OCI-LY3 (cell line): ENCODE results near the gene IGFL2.

Experiments used
- H2AFZ ChIP-seq: fragments of 200-600, 300-600 bp; shearing (Covaris generic); 2 replicates; pipeline ENCODE4 v1.6.0; 2014; ENCODE audit warnings: antibody characterized with exemption, low read depth, low read length
- H3K27ac ChIP-seq: fragments of 200-600, 300-600 bp; sonication (generic); 2 replicates; pipeline ENCODE4 v1.5.1; 2014; ENCODE audit warnings: mild to moderate bottlenecking, low read length, moderate library complexity, mixed read lengths
- H3K27me3 ChIP-seq: fragments of 200-600, 300-600 bp; sonication (generic); 2 replicates; pipeline ENCODE4 v1.6.1; 2014; ENCODE audit warnings: low read depth, low read length, mixed read lengths
- H3K36me3 ChIP-seq: fragments of 200-600, 300-600 bp; sonication (generic); replicated peaks from 2 replicates; pipeline ENCODE3; 2014; ENCODE audit warnings: low read depth, low read length, mixed read lengths
- H3K4me1 ChIP-seq: fragments of 300-600, 200-600 bp; sonication (generic); 2 replicates; pipeline ENCODE4 v1.6.1; 2014; ENCODE audit warnings: low read length, mixed read lengths
- H3K4me2 ChIP-seq: fragments of 200-600, 300-600 bp; sonication (generic); 2 replicates; pipeline ENCODE4 v1.6.1; 2014; ENCODE audit warnings: low read length, mixed read lengths
- H3K4me3 ChIP-seq: fragments of 300-600, 200-600 bp; sonication (generic); 2 replicates; pipeline ENCODE4 v1.5.1; 2014; ENCODE audit warnings: antibody characterized with exemption, mild to moderate bottlenecking, low read length, moderate library complexity
- H3K79me2 ChIP-seq: fragments of 300-600, 200-600 bp; shearing (Covaris generic); 2 replicates; pipeline ENCODE4 v1.6.1; 2014; ENCODE audit warnings: mild to moderate bottlenecking, low read length, mixed read lengths
- H3K9ac ChIP-seq: fragments of 300-600, 200-600 bp; shearing (Covaris generic); 2 replicates; pipeline ENCODE4 v1.6.0; 2014; ENCODE audit warnings: mild to moderate bottlenecking, low read length, moderate library complexity
- H3K9me3 ChIP-seq: fragments of 200-600, 300-600 bp; shearing (Covaris generic); 2 replicates; pipeline ENCODE4 v1.6.1; 2014; ENCODE audit warnings: low read length, mixed read lengths; ENCODE audit not compliant: insufficient read depth
- H4K20me1 ChIP-seq: fragments of 200-600, 300-600 bp; sonication (generic); 2 replicates; pipeline ENCODE4 v1.6.1; 2016; ENCODE audit warnings: low read length, mixed read lengths; ENCODE audit not compliant: insufficient read depth
- EZH2phosphoT487 ChIP-seq: fragments of 200-600 bp; shearing (Covaris generic); IDR thresholded peaks from 2 replicates; pipeline ENCODE4 v1.6.1; 2018; ENCODE audit warnings: antibody characterized with exemption, mixed run types, low read depth
- TF ChIP-seq, protein P1 (sequence below): fragments of 200-600, 300-600 bp; sonication (generic); IDR thresholded peaks from 2 replicates; pipeline ENCODE4 v1.5.1; 2014; ENCODE audit warnings: antibody characterized with exemption, low read length, low read depth

IGFL2 gene

DNA sequence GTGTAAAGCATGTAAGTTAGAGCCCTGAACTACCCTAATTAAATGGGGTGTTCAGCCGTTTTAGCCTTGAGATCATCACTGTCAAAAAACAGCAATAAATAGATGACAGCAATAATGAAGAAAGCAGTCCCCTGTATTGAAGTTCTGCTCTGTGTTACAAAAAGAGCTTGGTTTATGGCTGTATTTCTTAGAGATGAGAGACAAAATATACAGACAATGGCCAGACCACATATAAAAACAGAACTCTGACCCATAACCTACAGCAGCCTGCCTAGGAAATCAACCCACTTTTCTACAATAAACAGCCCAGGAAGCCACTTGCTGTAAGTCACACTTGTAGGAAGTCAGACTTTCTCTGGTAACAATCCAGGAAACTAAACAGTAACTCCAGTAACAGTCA lies 34.3 kb upstream of the IGFL2 start:
- Histone ChIP-seq H3K27ac (no peak overlapping the region), H4K20me1 (no peaks in the 10 kb centered on the region), H3K4me2 (no peak overlapping the region), H3K4me3 (no peak overlapping the region), H3K27me3 (peaks cover 55% of the 10 kb centered on the region), H3K4me1 (peaks cover 4% of the 10 kb centered on the region; the same call in 1 of the 2 replicates), H3K9ac (no peak overlapping the region), H3K36me3 (no peaks in the 10 kb centered on the region), H3K9me3 (no peaks in the 10 kb centered on the region), H3K79me2 (no peaks in the 10 kb centered on the region), H2AFZ (no peak overlapping the region)
- TF ChIP-seq EZH2phosphoT487: no peak
- TF ChIP-seq, protein P1, sequence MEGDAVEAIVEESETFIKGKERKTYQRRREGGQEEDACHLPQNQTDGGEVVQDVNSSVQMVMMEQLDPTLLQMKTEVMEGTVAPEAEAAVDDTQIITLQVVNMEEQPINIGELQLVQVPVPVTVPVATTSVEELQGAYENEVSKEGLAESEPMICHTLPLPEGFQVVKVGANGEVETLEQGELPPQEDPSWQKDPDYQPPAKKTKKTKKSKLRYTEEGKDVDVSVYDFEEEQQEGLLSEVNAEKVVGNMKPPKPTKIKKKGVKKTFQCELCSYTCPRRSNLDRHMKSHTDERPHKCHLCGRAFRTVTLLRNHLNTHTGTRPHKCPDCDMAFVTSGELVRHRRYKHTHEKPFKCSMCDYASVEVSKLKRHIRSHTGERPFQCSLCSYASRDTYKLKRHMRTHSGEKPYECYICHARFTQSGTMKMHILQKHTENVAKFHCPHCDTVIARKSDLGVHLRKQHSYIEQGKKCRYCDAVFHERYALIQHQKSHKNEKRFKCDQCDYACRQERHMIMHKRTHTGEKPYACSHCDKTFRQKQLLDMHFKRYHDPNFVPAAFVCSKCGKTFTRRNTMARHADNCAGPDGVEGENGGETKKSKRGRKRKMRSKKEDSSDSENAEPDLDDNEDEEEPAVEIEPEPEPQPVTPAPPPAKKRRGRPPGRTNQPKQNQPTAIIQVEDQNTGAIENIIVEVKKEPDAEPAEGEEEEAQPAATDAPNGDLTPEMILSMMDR: no peak

DNA sequence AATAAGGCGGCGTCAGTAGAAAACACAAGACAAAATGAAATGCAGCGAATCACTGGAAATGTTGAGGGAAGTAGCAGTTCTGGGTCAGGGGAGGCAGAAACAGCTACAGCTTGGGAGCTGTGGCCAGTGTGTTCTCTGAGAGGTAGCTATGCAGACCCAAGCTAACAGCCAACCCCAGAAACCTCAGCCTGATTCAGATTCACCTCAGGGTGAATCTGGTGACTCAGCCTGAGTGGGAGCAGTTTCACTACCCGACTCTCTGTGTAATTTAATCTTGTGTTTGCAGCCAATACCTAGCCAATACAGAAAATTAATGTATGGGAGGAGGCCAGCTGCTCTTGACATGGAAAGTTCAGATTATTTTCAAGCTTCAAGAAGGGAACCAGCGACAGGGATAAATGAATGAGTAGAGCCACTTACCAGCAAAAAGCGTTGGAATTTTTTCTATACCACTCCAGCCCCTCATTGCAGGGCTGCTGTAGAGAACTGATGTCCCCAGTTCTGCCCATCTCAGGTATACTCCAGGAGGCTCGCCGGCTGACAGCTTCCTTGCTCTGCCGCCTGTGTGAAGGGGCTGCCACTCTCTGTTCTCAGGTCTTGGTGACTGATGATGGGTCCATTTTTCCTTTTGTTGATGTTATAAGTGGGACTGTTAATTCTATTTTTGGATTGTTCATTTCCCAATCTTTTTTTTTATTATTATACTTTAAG lies 32.5 kb upstream of the IGFL2 start:
- TF ChIP-seq EZH2phosphoT487: no peak
- TF ChIP-seq, protein P1: no peak

GRCh38 chr19:46116121-46116520 lies 31.9 kb upstream of the IGFL2 start:
- Histone ChIP-seq H3K9me3 (no peaks in the 10 kb centered on the region), H3K79me2 (no peaks in the 10 kb centered on the region), H3K27ac (no peak overlapping the region), H3K9ac (no peak overlapping the region), H3K4me2 (no peak overlapping the region), H3K36me3 (no peaks in the 10 kb centered on the region), H4K20me1 (no peaks in the 10 kb centered on the region), H2AFZ (no peak overlapping the region), H3K4me1 (peaks cover 4% of the 10 kb centered on the region; the same call in 1 of the 2 replicates), H3K27me3 (peaks cover 43% of the 10 kb centered on the region), H3K4me3 (no peak overlapping the region)
- TF ChIP-seq, protein P1: no peak
- TF ChIP-seq EZH2phosphoT487: no peak

More for the DNA sequence above, 32.5 kb upstream of the IGFL2 start:
- Histone ChIP-seq H3K27me3 (peaks cover 46% of the 10 kb centered on the region), H3K79me2 (no peaks in the 10 kb centered on the region), H3K4me3 (no peak overlapping the region), H3K9ac (no peak overlapping the region), H2AFZ (no peak overlapping the region), H3K4me1 (peaks cover 4% of the 10 kb centered on the region; the same call in 1 of the 2 replicates), H3K4me2 (no peak overlapping the region), H3K9me3 (no peaks in the 10 kb centered on the region), H3K36me3 (no peaks in the 10 kb centered on the region), H3K27ac (no peak overlapping the region), H4K20me1 (no peaks in the 10 kb centered on the region)

- H3K27ac ChIP-seq: no peak overlapping the region
- TF ChIP-seq EZH2phosphoT487: no peak
- TF ChIP-seq, protein P1: no peak
- peaks cover 4% of the 10 kb centered on the region; the same call in 1 of the 2 replicates for H3K4me1 ChIP-seq
- H4K20me1 ChIP-seq: no peaks in the 10 kb centered on the region
- H2AFZ ChIP-seq: no peak overlapping the region
- no peak overlapping the region for H3K4me2 ChIP-seq
- H3K9me3 ChIP-seq: no peaks in the 10 kb centered on the region
- H3K4me3 ChIP-seq: no peak overlapping the region
- H3K36me3 ChIP-seq: no peaks in the 10 kb centered on the region
- no peaks in the 10 kb centered on the region for H3K79me2 ChIP-seq
- peaks cover 26% of the 10 kb centered on the region for H3K27me3 ChIP-seq
- no peak overlapping the region for H3K9ac ChIP-seq
These were observed 29.9 kb upstream of the IGFL2 start for GRCh38 chr19:46118136-46118535.
